ENCODE measurements around the gene CNTNAP2.

DNA sequence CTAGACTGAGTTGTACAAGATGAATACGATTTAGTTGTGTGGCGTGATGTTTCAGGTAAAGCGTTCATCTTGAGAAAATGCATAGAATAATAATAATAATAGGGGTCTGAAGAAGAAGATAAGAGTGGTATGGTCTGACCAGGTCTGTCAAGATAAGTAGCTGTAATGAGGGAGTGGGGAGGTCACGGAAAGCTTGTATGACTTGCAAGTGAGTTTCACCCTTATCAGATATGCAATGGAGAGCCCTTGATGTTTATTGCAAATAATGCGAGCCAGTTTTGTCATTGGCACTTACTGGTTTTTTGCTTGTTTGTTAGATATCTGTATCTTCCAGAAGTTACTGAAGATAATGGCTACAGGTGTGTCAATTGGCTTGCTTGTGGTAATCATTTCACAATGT is 611.5 kb downstream of the CNTNAP2 start:
- TF ChIP-seq POLR2A (IDR thresholded peaks at IDR 0.05) (no peak), CTCF (IDR thresholded peaks at IDR 0.05) (no peak), POLR2AphosphoS5 (IDR thresholded peaks at IDR 0.05) (no peak)

Data from suprapubic skin (tissue), 4 donors.